Erythroblast (primary cell): ENCODE data around the gene ABHD15.

Source experiments
- GATA1 ChIP-seq: IDR thresholded peaks from 2 replicates; pipeline ENCODE4 v1.6.1; 2011; ENCODE audit warnings: low read depth, mild to moderate bottlenecking, control low read depth, low read length, moderate library complexity
- POLR2A ChIP-seq: IDR thresholded peaks from 2 replicates; pipeline ENCODE4 v1.6.1; 2011; ENCODE audit warnings: mild to moderate bottlenecking, low read length

GRCh38 chr17:29514792-29515191, 52.0 kb downstream of the ABHD15 start:
- no peak for TF ChIP-seq POLR2A
- TF ChIP-seq GATA1 = no peak
